ENCODE data around the gene CFAP43. TPM values are rescaled to one million over a fixed set of nuclear protein-coding genes. Genes with fewer than 3 reads are reported as not detected.

Gene CFAP43
- total and polyA plus RNA-seq, 2 of the 8 experiments (the other 6 are each of a cell fraction or from before 2014, with no cell fraction given) = 0.11 to 0.27 TPM

GRCh38 chr10:104273286-104273685 lies 41.1 kb upstream of the CFAP43 start:
- DNase-seq (ENCODE audit: low read depth in 1 of 2, low spot score in 2 of 2) = no peak
- H3K4me3 ChIP-seq (ENCODE audit: extremely low read depth in 1 of 4, insufficient read depth in 2 of 4, low read depth in 3 of 4, low read length in 4 of 4) = no peak overlapping the region
- no peak overlapping the region for H4K91ac ChIP-seq (replicated peaks; ENCODE audit: insufficient read length, low read length)
- 93% methylated on average over 1 of the region's 1 CpG; no CpG with 5 or more reads in 1 of the 2 experiments for WGBS, 2 experiments (ENCODE audit: extremely low coverage in 1 of 2, insufficient coverage in 1 of 2, insufficient read length in 1 of 2, insufficient replicate concordance in 2 of 2, low coverage in 1 of 2, low lambda C conversion rate in 2 of 2, missing lambda C conversion rate in 1 of 2)
- H3K27ac ChIP-seq (ENCODE audit: low read depth, low read length) = no peak overlapping the region
- no peak overlapping the region for H2BK12ac ChIP-seq (ENCODE audit: low read depth, low read length)
- H2AFZ ChIP-seq (ENCODE audit: low read length) = no peak overlapping the region
- no peaks in the 10 kb centered on the region for H3K9me3 ChIP-seq (ENCODE audit: insufficient read depth in 2 of 2, low read depth in 1 of 2, low read length in 1 of 2)
- no peak overlapping the region for H3K18ac ChIP-seq (ENCODE audit: extremely low read depth, low read length)
- H3K27me3 ChIP-seq (replicated peaks in 1 of 4; ENCODE audit: control insufficient read depth in 3 of 4, extremely low read depth in 1 of 4, insufficient read depth in 3 of 4, low read length in 3 of 4) = peaks cover 0 to 7% (median 2%) of the 10 kb centered on the region in 4 experiments; a peak in 2 of 7 replicates
- H3K4me1 ChIP-seq (replicated peaks in 1 of 4; ENCODE audit: control insufficient read depth in 3 of 4, insufficient read depth in 4 of 4, low read length in 3 of 4) = peaks cover 0 to 1% (median 0%) of the 10 kb centered on the region in 4 experiments; a peak in 2 of 7 replicates
- H2BK120ac ChIP-seq (replicated peaks; ENCODE audit: low read depth, low read length) = no peak overlapping the region
- no peak overlapping the region for H4K5ac ChIP-seq (ENCODE audit: insufficient read length, low read depth, low read length)
- no peak overlapping the region for H2BK20ac ChIP-seq (ENCODE audit: low read length)
- no peak overlapping the region for H3K4ac ChIP-seq (replicated peaks; ENCODE audit: insufficient read length, low read depth, low read length)
- H3K79me1 ChIP-seq (ENCODE audit: low read depth, low read length) = no peaks in the 10 kb centered on the region
- CTCF ChIA-PET (ENCODE audit: partially characterized antibody) = interaction anchor here (0.6 to 8.7 kb wide), 24 partner anchors 11 to 385 kb away, joined by 3 to 146 read pairs (median 6); partner anchors contain the start of genes CFAP58, GSTO1 and ITPRIP
- no peak for FAIRE-seq
- no peak overlapping the region for H4K8ac ChIP-seq (ENCODE audit: extremely low read depth, insufficient read depth, low read length)
- H2BK15ac ChIP-seq (ENCODE audit: low read length) = no peak overlapping the region
- H3K56ac ChIP-seq (replicated peaks; ENCODE audit: insufficient read length, low read depth, low read length) = no peak overlapping the region
- no peak overlapping the region for H3K9ac ChIP-seq (replicated peaks in 1 of 4; ENCODE audit: extremely low read depth in 1 of 4, low read depth in 3 of 4, low read length in 3 of 4)
- no peaks in the 10 kb centered on the region for H4K20me1 ChIP-seq (replicated peaks in 1 of 2; ENCODE audit: control insufficient read depth in 1 of 2, insufficient read depth in 2 of 2, low read length in 2 of 2)
- no peak overlapping the region for H3K14ac ChIP-seq (ENCODE audit: insufficient read length)
- H3K79me2 ChIP-seq (ENCODE audit: control insufficient read depth in 1 of 2, insufficient read depth in 2 of 2, low read length in 2 of 2) = peaks cover 0 to 3% of the 10 kb centered on the region in 2 experiments; a peak in 3 of 4 replicates
- no peak overlapping the region for H2AK5ac ChIP-seq (ENCODE audit: low read depth, low read length)
- no peak overlapping the region for H2BK5ac ChIP-seq (ENCODE audit: low read depth, low read length)
- peaks cover 0 to 2% (median 0%) of the 10 kb centered on the region in 4 experiments; a peak in 1 of 8 replicates for H3K36me3 ChIP-seq (ENCODE audit: control insufficient read depth in 2 of 4, insufficient read depth in 4 of 4, low read length in 3 of 4)
- no peak overlapping the region for H3K23ac ChIP-seq (ENCODE audit: insufficient read length)
- POLR2A ChIA-PET (ENCODE audit: partially characterized antibody) = interaction anchor here (0.8 to 3.4 kb wide), 3 partner anchors 18 to 152 kb away, joined by 3 to 20 read pairs (median 9); partner anchors contain the start of genes GSTO1 and SFR1
- no peak overlapping the region for H3K4me2 ChIP-seq (ENCODE audit: insufficient read depth in 1 of 2, low read depth in 2 of 2, low read length in 2 of 2)
- no peaks in the 10 kb centered on the region for H3K23me2 ChIP-seq (ENCODE audit: low read depth, low read length)
- TF ChIP-seq RXRA (IDR thresholded peaks at IDR 0.05; ENCODE audit: insufficient read depth, low read depth, low read length) = no peak
- no peak for TF ChIP-seq SAP30 (IDR thresholded peaks at IDR 0.05; ENCODE audit: insufficient read depth, insufficient replicate concordance, low read length)
- TF ChIP-seq, protein P1, sequence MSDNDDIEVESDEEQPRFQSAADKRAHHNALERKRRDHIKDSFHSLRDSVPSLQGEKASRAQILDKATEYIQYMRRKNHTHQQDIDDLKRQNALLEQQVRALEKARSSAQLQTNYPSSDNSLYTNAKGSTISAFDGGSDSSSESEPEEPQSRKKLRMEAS (IDR thresholded peaks at IDR 0.05) = no peak
- no peak for TF ChIP-seq PHF8 (conservative IDR thresholded peaks at IDR 0.05; ENCODE audit: low read depth, low read length)
- TF ChIP-seq KDM1A (IDR thresholded peaks at IDR 0.05; ENCODE audit: borderline replicate concordance, low read length) = no peak
- no peak for TF ChIP-seq GTF2F1 (IDR thresholded peaks at IDR 0.05; ENCODE audit: borderline replicate concordance, low read depth, low read length)

Data from H1 (cell line).